Kidney (tissue), 14 donors: ENCODE data around the gene PHF21A. TPM values are rescaled to one million over a fixed set of nuclear protein-coding genes. Genes with fewer than 3 reads are reported as not detected.
"Not testable (repeated sequence)": the region's sequence is repeated elsewhere in the genome, so short reads cannot be mapped to it uniquely, and the experiment has no call there.

ENCODE experiments used
- DNase-seq, 5 donors: peaks; one replicate each; pipeline ENCODE4 v3.0.0-alpha.2; 2013 to 2020
- FAIRE-seq: peaks from 2 replicates; lab custom pipeline; 2012; peaks lifted over from hg19 to GRCh38; lab: Jason Lieb, UNC
- H3K27ac ChIP-seq, 2 donors: one replicate each; pipeline ENCODE4 v1.7.0; 2013; ENCODE audit warnings: low read depth in 2 of 2, low read length in 2 of 2, inconsistent platforms in 1 of 2
- H3K27me3 ChIP-seq: one replicate; pipeline ENCODE4 v1.7.1; 2013; ENCODE audit warnings: low read length, inconsistent platforms; ENCODE audit not compliant: control insufficient read depth, insufficient read depth
- H3K36me3 ChIP-seq, 3 donors: one replicate each; pipeline versions ENCODE4 v1.7.0 to v1.7.1; 2013; ENCODE audit warnings: low read length in 3 of 3, control low read depth in 1 of 3, inconsistent platforms in 1 of 3; ENCODE audit not compliant: insufficient read depth in 3 of 3, control insufficient read depth in 2 of 3
- H3K4me1 ChIP-seq, 3 donors: one replicate each; pipeline versions ENCODE4 v1.7.0 to v1.7.1; 2013; ENCODE audit warnings: low read length in 3 of 3, inconsistent platforms in 1 of 3, low read depth in 1 of 3; ENCODE audit not compliant: control insufficient read depth in 2 of 3, insufficient read depth in 2 of 3
- H3K4me3 ChIP-seq, 3 donors: one replicate each; pipeline versions ENCODE4 v1.7.0 to v1.8.1; 2013; ENCODE audit warnings: low read length in 3 of 3, control low read depth in 1 of 3, inconsistent platforms in 1 of 3
- H3K9ac ChIP-seq, 3 donors: one replicate each; pipeline versions ENCODE4 v1.7.0 to v1.7.1; 2013; ENCODE audit warnings: low read length in 3 of 3, control low read depth in 1 of 3, inconsistent platforms in 1 of 3
- H3K9me3 ChIP-seq, 3 donors: one replicate each; pipeline versions ENCODE4 v1.7.0 to v1.7.1; 2013; ENCODE audit warnings: low read length in 3 of 3, control low read depth in 1 of 3, inconsistent platforms in 1 of 3; ENCODE audit not compliant: control insufficient read depth in 2 of 3, insufficient read depth in 1 of 3
- CTCF ChIP-seq: IDR thresholded peaks from 3 replicates; pipeline ENCODE4 v1.5.1; 2012; ENCODE audit warnings: mild to moderate bottlenecking, moderate library complexity, borderline replicate concordance; ENCODE audit not compliant: insufficient read depth; ENCODE audit errors: extremely low read depth
- intact Hi-C: fragments of 100-400 bp; cut with DNase I; formaldehyde crosslinking; loops from one replicate; pipeline ENCODE4 v1.11.1; 2022
- polyA plus RNA-seq: library from polyadenylated mRNA; stranded (reverse); fragments of 350-450 nt; fragmentation: Illumina TruSeq; extraction: RNeasy Lipid Tissue Mini Kit (QIAGEN cat#74804); gene quantifications from one replicate; pipeline ENCODE4 v1.2.3, GENCODE V29; 2014; ENCODE audit warnings: low read depth, low replicate concordance; ENCODE audit not compliant: insufficient read depth
- total RNA-seq: library from RNA; stranded (reverse); fragmentation: NEBNext Ultra II Directional; extraction: Animal tissue kit (Norgen Biotek cat#: 25700); gene quantifications from one replicate; pipeline ENCODE4 v1.2.1, GENCODE V29; 2021
- donor health status: control.
- donor health status: control.
- donor health status: control.
- donor health status: control.
- donor health status: control.
- donor health status: DM: yes; HTN: yes; CAD: no.
- donor health status: Normal renal cell carcinoma (clear cell type).

PHF21A gene
- total and polyA plus RNA-seq, 2 donors from 2014 or later, result 9.6 to 48.2 TPM

- no peak for FAIRE-seq
These were observed 137.8 kb downstream of the PHF21A start for GRCh38 chr11:45983471-45983845.

GRCh38 chr11:45982656-45983470 lies 138.4 kb downstream of the PHF21A start:
- no peak for FAIRE-seq
- H3K9me3 ChIP-seq, result no peaks in the 10 kb centered on the region
- peaks cover 0 to 5% (median 2%) of the 10 kb centered on the region in 3 donors for H3K36me3 ChIP-seq
- no peaks in the 10 kb centered on the region for H3K27me3 ChIP-seq
- H3K9ac ChIP-seq, result no peak overlapping the region
- H3K4me3 ChIP-seq, result no peak overlapping the region
- H3K4me1 ChIP-seq, result no peaks in the 10 kb centered on the region
- TF ChIP-seq CTCF, result no peak
- intact Hi-C loops, result no loop called here
- peak in 4 of 5 donors; percentile 62 to 84 (median 70) for DNase-seq
- H3K27ac ChIP-seq, result no peak overlapping the region

More at GRCh38 chr11:45983471-45983845, 137.8 kb downstream of the PHF21A start:
- no peak overlapping the region for H3K27ac ChIP-seq
- no peaks in the 10 kb centered on the region for H3K27me3 ChIP-seq
- H3K9me3 ChIP-seq, result no peaks in the 10 kb centered on the region
- H3K4me1 ChIP-seq, result no peaks in the 10 kb centered on the region
- H3K4me3 ChIP-seq, result no peak overlapping the region
- TF ChIP-seq CTCF, result no peak
- intact Hi-C loops, result no loop called here
- H3K9ac ChIP-seq, result no peak overlapping the region
- peaks cover 0 to 4% (median 2%) of the 10 kb centered on the region in 3 donors for H3K36me3 ChIP-seq
- no peak for DNase-seq

GRCh38 chr11:45981826-45982225 lies 139.4 kb downstream of the PHF21A start:
- H3K9me3 ChIP-seq, H3K27me3 ChIP-seq, DNase-seq, H3K36me3 ChIP-seq, H3K4me3 ChIP-seq, H3K9ac ChIP-seq, H3K4me1 ChIP-seq, H3K27ac ChIP-seq, intact Hi-C loops: not testable (repeated sequence)
- peak; percentile 87 for FAIRE-seq

GRCh38 chr11:45974806-45975205 lies 146.4 kb downstream of the PHF21A start:
- Histone ChIP-seq H3K9ac (no peak overlapping the region), H3K36me3 (peaks cover 3 to 8% (median 5%) of the 10 kb centered on the region in 3 donors), H3K4me1 (no peaks in the 10 kb centered on the region), H3K27ac (no peak overlapping the region), H3K27me3 (no peaks in the 10 kb centered on the region), H3K9me3 (no peaks in the 10 kb centered on the region), H3K4me3 (no peak overlapping the region)
- DNase-seq (no peak), FAIRE-seq (no peak)
- intact Hi-C loops, result no loop called here
- TF ChIP-seq CTCF, result no peak
